WTC11 (cell line): ENCODE measurements around the gene ADIPOR1. TPM values are rescaled to one million over a fixed set of nuclear protein-coding genes. Genes with fewer than 3 reads are reported as not detected.

ENCODE experiments used
- ATAC-seq: fragments of 200-7000 bp; cut with Tn5 transposase; 2 replicates; pipeline ENCODE4 v1.10.0; 2021; ENCODE audit warnings: mild to moderate bottlenecking, moderate library complexity
- CTCF ChIA-PET: fragments of 300-600 bp; sonication (Branson Sonifier 250); formaldehyde crosslinking; loops from one replicate; lab custom pipeline; 2021; ENCODE audit warnings: antibody characterized with exemption; lab: Charles Lee
- POLR2A ChIA-PET: fragments of 350-600 bp; sonication (Branson Sonifier 250); formaldehyde crosslinking; loops from one replicate; lab custom pipeline; 2021; ENCODE audit warnings: antibody characterized with exemption; lab: Charles Lee
- DNase-seq: peaks from one replicate; pipeline ENCODE4 v3.0.0; 2021; ENCODE audit warnings: low spot score
- H3K27ac Mint-ChIP-seq: 2 replicates; pipeline ENCODE4 v1.8.0; 2021; ENCODE audit warnings: mixed read lengths
- H3K27me3 Mint-ChIP-seq: 2 replicates; pipeline ENCODE4 v1.8.0; 2021; ENCODE audit warnings: low read depth, mild to moderate bottlenecking, moderate library complexity, mixed read lengths
- H3K36me3 Mint-ChIP-seq: 2 replicates; pipeline ENCODE4 v1.8.0; 2021; ENCODE audit warnings: mixed read lengths
- H3K4me1 Mint-ChIP-seq: 2 replicates; pipeline ENCODE4 v1.8.0; 2022; ENCODE audit warnings: mixed read lengths
- H3K4me3 Mint-ChIP-seq: 2 replicates; pipeline ENCODE4 v1.8.0; 2021; ENCODE audit warnings: mild to moderate bottlenecking, moderate library complexity, mixed read lengths
- H3K9me3 Mint-ChIP-seq: 2 replicates; pipeline ENCODE4 v1.8.0; 2021; ENCODE audit warnings: mixed read lengths
- CREB1 ChIP-seq: sonication (generic); formaldehyde crosslinking; IDR thresholded peaks from 2 replicates; pipeline ENCODE4 v1.8.0; 2023; ENCODE audit warnings: mild to moderate bottlenecking, missing genetic modification reagents
- HMGA2 ChIP-seq: fragments of 250-450 bp; sonication (Bioruptor Pico); IDR thresholded peaks from 2 replicates; pipeline ENCODE4 v1.4.0; 2021; ENCODE audit warnings: mild to moderate bottlenecking, moderate library complexity
- IRF2 ChIP-seq: sonication (generic); formaldehyde crosslinking; IDR thresholded peaks from 2 replicates; pipeline ENCODE4 v1.8.0; 2022; ENCODE audit warnings: low read depth, missing genetic modification reagents, borderline replicate concordance
- MXD4 ChIP-seq: fragments of 250-450 bp; sonication (Bioruptor Pico); IDR thresholded peaks from 2 replicates; pipeline ENCODE4 v1.8.0; 2021; ENCODE audit warnings: mild to moderate bottlenecking, moderate library complexity, borderline replicate concordance
- NFE2L1 ChIP-seq: sonication (generic); formaldehyde crosslinking; IDR thresholded peaks from 2 replicates; pipeline ENCODE4 v1.8.1; 2023; ENCODE audit warnings: missing genetic modification reagents
- SMAD3 ChIP-seq: sonication (generic); formaldehyde crosslinking; IDR thresholded peaks from 2 replicates; pipeline ENCODE4 v1.8.0; 2022; ENCODE audit warnings: missing genetic modification reagents, mild to moderate bottlenecking, borderline replicate concordance
- TEAD4 ChIP-seq: sonication (generic); formaldehyde crosslinking; IDR thresholded peaks from 2 replicates; pipeline ENCODE4 v1.8.0; 2022; ENCODE audit warnings: mild to moderate bottlenecking, missing genetic modification reagents
- TP53 ChIP-seq: sonication (generic); formaldehyde crosslinking; IDR thresholded peaks from 2 replicates; pipeline ENCODE4 v1.8.1; 2023; ENCODE audit warnings: mild to moderate bottlenecking, missing genetic modification reagents
- USF2 ChIP-seq: sonication (generic); formaldehyde crosslinking; IDR thresholded peaks from 2 replicates; pipeline ENCODE4 v1.8.1; 2023; ENCODE audit warnings: mild to moderate bottlenecking, missing genetic modification reagents, moderate library complexity
- ZNF121 ChIP-seq: sonication (generic); formaldehyde crosslinking; IDR thresholded peaks from 2 replicates; pipeline ENCODE4 v1.8.0; 2023; ENCODE audit warnings: missing genetic modification reagents
- ZNF219 ChIP-seq: sonication (generic); formaldehyde crosslinking; IDR thresholded peaks from 2 replicates; pipeline ENCODE4 v1.8.0; 2023; ENCODE audit warnings: missing genetic modification reagents, mild to moderate bottlenecking, borderline replicate concordance
- ZNF232 ChIP-seq: sonication (generic); formaldehyde crosslinking; IDR thresholded peaks from 2 replicates; pipeline ENCODE4 v1.8.0; 2022; ENCODE audit warnings: mild to moderate bottlenecking, missing genetic modification reagents
- ZNF396 ChIP-seq: fragments of 250-450 bp; sonication (Bioruptor Pico); IDR thresholded peaks from 2 replicates; pipeline ENCODE4 v1.8.0; 2021; ENCODE audit warnings: mild to moderate bottlenecking, moderate library complexity, borderline replicate concordance
- total RNA-seq: library from RNA; stranded (reverse); gene quantifications from 3 replicates; pipeline ENCODE4 v1.2.3, GENCODE V29; 2021
- TF ChIP-seq, protein P1 (sequence below): sonication (generic); formaldehyde crosslinking; IDR thresholded peaks from 2 replicates; pipeline ENCODE4 v1.8.1; 2022; ENCODE audit warnings: low read depth, missing genetic modification reagents, borderline replicate concordance
- TF ChIP-seq, protein P2 (sequence below): sonication (generic); formaldehyde crosslinking; IDR thresholded peaks from 2 replicates; pipeline ENCODE4 v1.8.1; 2023; ENCODE audit warnings: mild to moderate bottlenecking, missing genetic modification reagents, moderate library complexity
- TF ChIP-seq, protein P3 (sequence below): sonication (generic); formaldehyde crosslinking; IDR thresholded peaks from 2 replicates; pipeline ENCODE4 v1.8.1; 2023; ENCODE audit warnings: mild to moderate bottlenecking, missing genetic modification reagents, borderline replicate concordance

Gene ADIPOR1
- total RNA-seq, 1 experiment from 2014 or later = 72.6 TPM

DNA sequence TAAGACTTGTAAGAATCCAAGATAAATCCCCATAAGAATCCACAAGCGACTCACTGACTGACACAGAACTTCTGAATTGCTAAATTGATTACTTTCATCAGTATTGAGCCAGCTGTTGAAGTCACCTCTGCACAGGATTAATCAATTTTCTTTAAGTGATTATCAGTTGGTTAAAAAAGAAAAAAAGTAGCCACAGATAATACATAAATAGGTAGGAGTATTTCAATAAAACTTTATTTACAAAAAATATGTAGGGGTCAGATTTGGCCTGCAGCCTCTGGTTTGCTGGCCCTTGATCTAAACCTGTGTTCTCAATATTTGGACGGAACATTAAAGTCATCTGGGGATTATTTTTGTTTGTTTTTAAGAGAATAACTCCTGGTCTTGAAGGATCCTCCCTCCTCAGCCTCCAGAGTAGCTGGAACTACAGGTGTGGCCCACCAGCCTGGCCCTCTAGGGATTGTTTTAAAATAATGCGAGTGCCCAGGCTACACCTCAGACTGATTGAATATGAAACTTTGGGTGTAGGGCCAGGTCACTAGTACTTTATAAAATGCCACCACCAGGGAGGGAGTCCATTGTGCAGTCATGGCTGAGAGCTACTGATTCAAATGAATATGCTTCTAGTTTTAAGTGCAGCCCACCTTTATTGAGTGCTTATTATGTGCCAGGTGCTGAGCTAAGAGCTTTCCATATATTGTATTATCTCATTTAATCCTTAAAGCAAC lies 42.3 kb upstream of the ADIPOR1 start:
- ChIA-PET CTCF (interaction anchor here (0.5 to 1.9 kb wide), 8 partner anchors 11 to 191 kb away, joined by 3 to 6 read pairs (median 4); partner anchors contain the start of gene PPFIA4), POLR2A (interaction anchor here (0.6 kb wide), 1 partner anchor 30 kb away, joined by 3 read pairs; no protein-coding TSS in a partner anchor)
- TF ChIP-seq SMAD3 (CRISPR knock-in tag) (no peak), USF2 (CRISPR knock-in tag) (no peak), CREB1 (CRISPR knock-in tag) (no peak), TP53 (CRISPR knock-in tag) (no peak), ZNF219 (CRISPR knock-in tag) (no peak), ZNF396 (CRISPR knock-in tag) (no peak), NFE2L1 (CRISPR knock-in tag) (no peak), IRF2 (CRISPR knock-in tag) (no peak), MXD4 (CRISPR knock-in tag) (no peak), ZNF121 (CRISPR knock-in tag) (no peak), TEAD4 (CRISPR knock-in tag) (no peak)
- TF ChIP-seq, protein P1, sequence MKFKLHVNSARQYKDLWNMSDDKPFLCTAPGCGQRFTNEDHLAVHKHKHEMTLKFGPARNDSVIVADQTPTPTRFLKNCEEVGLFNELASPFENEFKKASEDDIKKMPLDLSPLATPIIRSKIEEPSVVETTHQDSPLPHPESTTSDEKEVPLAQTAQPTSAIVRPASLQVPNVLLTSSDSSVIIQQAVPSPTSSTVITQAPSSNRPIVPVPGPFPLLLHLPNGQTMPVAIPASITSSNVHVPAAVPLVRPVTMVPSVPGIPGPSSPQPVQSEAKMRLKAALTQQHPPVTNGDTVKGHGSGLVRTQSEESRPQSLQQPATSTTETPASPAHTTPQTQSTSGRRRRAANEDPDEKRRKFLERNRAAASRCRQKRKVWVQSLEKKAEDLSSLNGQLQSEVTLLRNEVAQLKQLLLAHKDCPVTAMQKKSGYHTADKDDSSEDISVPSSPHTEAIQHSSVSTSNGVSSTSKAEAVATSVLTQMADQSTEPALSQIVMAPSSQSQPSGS (CRISPR knock-in tag) = no peak
- TF ChIP-seq, protein P2, sequence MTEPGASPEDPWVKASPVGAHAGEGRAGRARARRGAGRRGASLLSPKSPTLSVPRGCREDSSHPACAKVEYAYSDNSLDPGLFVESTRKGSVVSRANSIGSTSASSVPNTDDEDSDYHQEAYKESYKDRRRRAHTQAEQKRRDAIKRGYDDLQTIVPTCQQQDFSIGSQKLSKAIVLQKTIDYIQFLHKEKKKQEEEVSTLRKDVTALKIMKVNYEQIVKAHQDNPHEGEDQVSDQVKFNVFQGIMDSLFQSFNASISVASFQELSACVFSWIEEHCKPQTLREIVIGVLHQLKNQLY (CRISPR knock-in tag) = no peak
- TF ChIP-seq, protein P3, sequence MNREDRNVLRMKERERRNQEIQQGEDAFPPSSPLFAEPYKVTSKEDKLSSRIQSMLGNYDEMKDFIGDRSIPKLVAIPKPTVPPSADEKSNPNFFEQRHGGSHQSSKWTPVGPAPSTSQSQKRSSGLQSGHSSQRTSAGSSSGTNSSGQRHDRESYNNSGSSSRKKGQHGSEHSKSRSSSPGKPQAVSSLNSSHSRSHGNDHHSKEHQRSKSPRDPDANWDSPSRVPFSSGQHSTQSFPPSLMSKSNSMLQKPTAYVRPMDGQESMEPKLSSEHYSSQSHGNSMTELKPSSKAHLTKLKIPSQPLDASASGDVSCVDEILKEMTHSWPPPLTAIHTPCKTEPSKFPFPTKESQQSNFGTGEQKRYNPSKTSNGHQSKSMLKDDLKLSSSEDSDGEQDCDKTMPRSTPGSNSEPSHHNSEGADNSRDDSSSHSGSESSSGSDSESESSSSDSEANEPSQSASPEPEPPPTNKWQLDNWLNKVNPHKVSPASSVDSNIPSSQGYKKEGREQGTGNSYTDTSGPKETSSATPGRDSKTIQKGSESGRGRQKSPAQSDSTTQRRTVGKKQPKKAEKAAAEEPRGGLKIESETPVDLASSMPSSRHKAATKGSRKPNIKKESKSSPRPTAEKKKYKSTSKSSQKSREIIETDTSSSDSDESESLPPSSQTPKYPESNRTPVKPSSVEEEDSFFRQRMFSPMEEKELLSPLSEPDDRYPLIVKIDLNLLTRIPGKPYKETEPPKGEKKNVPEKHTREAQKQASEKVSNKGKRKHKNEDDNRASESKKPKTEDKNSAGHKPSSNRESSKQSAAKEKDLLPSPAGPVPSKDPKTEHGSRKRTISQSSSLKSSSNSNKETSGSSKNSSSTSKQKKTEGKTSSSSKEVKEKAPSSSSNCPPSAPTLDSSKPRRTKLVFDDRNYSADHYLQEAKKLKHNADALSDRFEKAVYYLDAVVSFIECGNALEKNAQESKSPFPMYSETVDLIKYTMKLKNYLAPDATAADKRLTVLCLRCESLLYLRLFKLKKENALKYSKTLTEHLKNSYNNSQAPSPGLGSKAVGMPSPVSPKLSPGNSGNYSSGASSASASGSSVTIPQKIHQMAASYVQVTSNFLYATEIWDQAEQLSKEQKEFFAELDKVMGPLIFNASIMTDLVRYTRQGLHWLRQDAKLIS (CRISPR knock-in tag) = no peak
- no peak overlapping the region for H3K4me3 Mint-ChIP-seq
- H3K4me1 Mint-ChIP-seq = peaks cover 22% of the 10 kb centered on the region
- ATAC-seq (no peak), DNase-seq (no peak)
- H3K9me3 Mint-ChIP-seq = peaks cover 3% of the 10 kb centered on the region; the same call in 1 of the 2 replicates
- H3K27ac Mint-ChIP-seq = no peak overlapping the region
- H3K36me3 Mint-ChIP-seq = no peaks in the 10 kb centered on the region
- peaks cover 7% of the 10 kb centered on the region; the same call in 1 of the 2 replicates for H3K27me3 Mint-ChIP-seq

- no peaks in the 10 kb centered on the region for H3K36me3 Mint-ChIP-seq
- peak overlapping the region; percentile 30 for H3K4me3 Mint-ChIP-seq
- peak overlapping the region; percentile 64 for H3K27ac Mint-ChIP-seq
- ChIA-PET CTCF (interaction anchor here (0.6 to 1.9 kb wide), 13 partner anchors 7 to 339 kb away, joined by 3 to 8 read pairs (median 4); partner anchors contain the start of gene PPFIA4), POLR2A (interaction anchor here (1.3 kb wide), 1 partner anchor 113 kb away, joined by 3 read pairs; no protein-coding TSS in a partner anchor)
- peak; percentile 53 for DNase-seq
- peaks cover 7% of the 10 kb centered on the region; the same call in 1 of the 2 replicates for H3K27me3 Mint-ChIP-seq
- no peak for TF ChIP-seq ZNF232 (CRISPR knock-in tag)
- TF ChIP-seq HMGA2 (CRISPR knock-in tag) = no peak
- no peak for TF ChIP-seq ZNF219 (CRISPR knock-in tag)
- H3K9me3 Mint-ChIP-seq = peaks cover 3% of the 10 kb centered on the region; the same call in 1 of the 2 replicates
- ATAC-seq = peak; percentile 55
- peaks cover 20% of the 10 kb centered on the region for H3K4me1 Mint-ChIP-seq
Observed at GRCh38 chr1:202998836-202999750, 41.0 kb upstream of the ADIPOR1 start.
